MM.1S (cell line): ENCODE results near the gene CTXN1.
A peak's percentile ranks its signal among the peaks of the same experiment; 100 is the strongest.
"Not testable (repeated sequence)": the region's sequence is repeated elsewhere in the genome, so short reads cannot be mapped to it uniquely, and the experiment has no call there.

Experiments
- DNase-seq: peaks from one replicate; pipeline ENCODE4 v3.0.0-alpha.2; 2015
- H2AFZ ChIP-seq: fragments of 300-600 bp; sonication (generic); 2 replicates; pipeline ENCODE4 v1.6.0; 2016; ENCODE audit warnings: antibody characterized with exemption, low read length
- H3F3A ChIP-seq: fragments of 300-600 bp; sonication (generic); 2 replicates; pipeline ENCODE4 v1.6.1; 2016; ENCODE audit warnings: mild to moderate bottlenecking, antibody characterized with exemption, low read length, moderate library complexity, mixed read lengths; ENCODE audit not compliant: insufficient read depth
- H3K27ac ChIP-seq: fragments of 300-600 bp; sonication (generic); 2 replicates; pipeline ENCODE4 v1.5.1; 2016; ENCODE audit warnings: mild to moderate bottlenecking, low read length
- H3K27me3 ChIP-seq: fragments of 300-600 bp; sonication (generic); replicated peaks from 2 replicates; pipeline ENCODE4 v1.6.0; 2016; ENCODE audit warnings: low read length; ENCODE audit not compliant: insufficient read depth
- H3K36me3 ChIP-seq: fragments of 300-600 bp; sonication (generic); replicated peaks from 2 replicates; pipeline ENCODE4 v1.6.1; 2016; ENCODE audit warnings: mild to moderate bottlenecking, low read length, mixed read lengths; ENCODE audit not compliant: insufficient read depth
- H3K4me1 ChIP-seq: fragments of 300-600 bp; sonication (generic); 2 replicates; pipeline ENCODE4 v1.6.1; 2016; ENCODE audit warnings: low read length, mixed read lengths
- H3K4me2 ChIP-seq: fragments of 300-600 bp; sonication (generic); 2 replicates; pipeline ENCODE4 v1.6.0; 2016; ENCODE audit warnings: low read depth, low read length
- H3K4me3 ChIP-seq: fragments of 300-600 bp; sonication (generic); 2 replicates; pipeline ENCODE4 v1.5.1; 2016; ENCODE audit warnings: low read length, mixed read lengths
- H3K79me2 ChIP-seq: fragments of 300-600 bp; sonication (generic); 2 replicates; pipeline ENCODE4 v1.6.1; 2016; ENCODE audit warnings: mixed run types, low read length, mixed read lengths
- H3K9ac ChIP-seq: fragments of 300-600 bp; sonication (generic); 2 replicates; pipeline ENCODE4 v1.6.1; 2016; ENCODE audit warnings: low read length, mixed read lengths
- H3K9me2 ChIP-seq: fragments of 300-600 bp; sonication (generic); replicated peaks from 2 replicates; pipeline ENCODE4 v1.6.1; 2016; ENCODE audit warnings: mild to moderate bottlenecking, low read length, mixed read lengths; ENCODE audit not compliant: insufficient read depth
- H3K9me3 ChIP-seq: fragments of 300-600 bp; sonication (generic); replicated peaks from 2 replicates; pipeline ENCODE4 v1.6.1; 2016; ENCODE audit warnings: mild to moderate bottlenecking, low read length, mixed read lengths; ENCODE audit not compliant: insufficient read depth
- H4K20me1 ChIP-seq: fragments of 300-600 bp; sonication (generic); 2 replicates; pipeline ENCODE4 v1.6.1; 2016; ENCODE audit warnings: mild to moderate bottlenecking, low read length, moderate library complexity, mixed read lengths; ENCODE audit not compliant: insufficient read depth
- EZH2 ChIP-seq: fragments of 300-600 bp; sonication (generic); optimal IDR thresholded peaks from 2 replicates; pipeline ENCODE3; 2017; ENCODE audit warnings: low read depth, mild to moderate bottlenecking, antibody characterized with exemption, low read length, mixed read lengths
- EZH2phosphoT487 ChIP-seq: fragments of 300-600 bp; sonication (generic); IDR thresholded peaks from 2 replicates; pipeline ENCODE4 v1.6.1; 2018; ENCODE audit warnings: antibody characterized with exemption, low read length
- TF ChIP-seq, protein P1 (sequence below): fragments of 300-600 bp; sonication (generic); IDR thresholded peaks from 2 replicates; pipeline ENCODE4 v1.5.1; 2016; ENCODE audit warnings: antibody characterized with exemption, low read length, mixed read lengths

CTXN1 gene

DNA sequence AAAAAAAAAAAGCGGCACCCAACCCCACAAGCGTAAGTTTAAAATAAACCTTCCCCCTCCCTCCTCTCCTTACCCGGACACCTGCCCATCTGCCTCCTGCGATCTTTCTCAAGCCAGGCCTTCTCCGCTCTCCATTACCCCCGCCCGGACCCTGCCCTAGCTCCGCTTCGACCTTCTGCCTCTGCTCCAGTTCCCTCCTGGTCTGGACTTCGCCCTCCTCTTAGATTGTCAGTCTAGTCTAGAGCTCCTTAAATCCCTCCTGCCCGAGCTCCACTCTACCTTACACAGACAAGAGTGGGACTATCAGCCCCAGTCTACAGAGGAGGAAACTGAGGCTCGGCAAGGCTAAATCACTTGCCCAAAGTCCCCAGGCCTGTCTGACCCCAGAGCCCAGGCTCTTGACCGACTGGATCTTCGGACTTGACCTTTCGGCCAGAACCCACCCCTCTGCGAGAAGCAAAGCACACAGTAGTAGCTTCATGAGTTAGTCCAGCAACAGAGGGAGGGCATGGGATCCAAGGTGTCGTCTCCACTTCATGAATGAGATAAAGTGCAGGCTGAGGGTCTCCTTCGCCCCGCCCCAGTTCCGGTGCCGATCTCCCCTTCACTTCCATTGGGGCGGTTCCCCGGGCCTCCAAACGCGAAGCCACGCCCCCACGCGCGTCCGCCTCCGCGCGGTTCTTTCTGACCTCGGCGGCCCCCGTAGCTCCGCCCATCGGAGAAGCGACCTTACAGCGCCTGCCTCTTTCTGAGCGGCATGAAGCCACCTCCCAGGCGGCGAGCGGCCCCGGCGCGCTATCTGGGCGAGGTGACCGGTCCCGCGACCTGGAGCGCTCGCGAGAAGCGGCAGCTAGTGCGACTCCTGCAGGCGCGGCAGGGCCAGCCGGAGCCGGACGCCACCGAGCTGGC lies 6.1 kb downstream of the CTXN1 start, which contains the start of gene SNAPC2:
Gene SNAPC2, plus strand, starts transcription at position 729 of the 909 bp plus-strand sequence. Its CDS starts 29 bp downstream, at position 758.
- H3K9me3 ChIP-seq = no peaks in the 10 kb centered on the region
- H4K20me1 ChIP-seq = 0 out of 2 replicates have a peak, but pooled peaks cover 7% of the 10 kb centered on the region
- no peaks in the 10 kb centered on the region for H3K36me3 ChIP-seq
- peaks cover 18% of the 10 kb centered on the region for H3F3A ChIP-seq
- peak within 1 kb of the TSS; percentile 98 for H3K4me2 ChIP-seq
- peak within 1 kb of the TSS; percentile 71; the same call in 1 of the 2 replicates for H3K27ac ChIP-seq
- H3K9ac ChIP-seq = peak within 1 kb of the TSS; percentile 72; the same call in 1 of the 2 replicates
- peak; percentile 96 for DNase-seq
- H3K9me2 ChIP-seq = no peaks in the 10 kb centered on the region
- no peaks in the 10 kb centered on the region for H3K79me2 ChIP-seq
- H3K4me1 ChIP-seq = peaks cover 10% of the 10 kb centered on the region; the same call in 1 of the 2 replicates
- peak within 1 kb of the TSS; percentile 98 for H2AFZ ChIP-seq
- peaks cover 30% of the 10 kb centered on the region for H3K27me3 ChIP-seq
- no peak for TF ChIP-seq EZH2phosphoT487
- TF ChIP-seq, protein P1, sequence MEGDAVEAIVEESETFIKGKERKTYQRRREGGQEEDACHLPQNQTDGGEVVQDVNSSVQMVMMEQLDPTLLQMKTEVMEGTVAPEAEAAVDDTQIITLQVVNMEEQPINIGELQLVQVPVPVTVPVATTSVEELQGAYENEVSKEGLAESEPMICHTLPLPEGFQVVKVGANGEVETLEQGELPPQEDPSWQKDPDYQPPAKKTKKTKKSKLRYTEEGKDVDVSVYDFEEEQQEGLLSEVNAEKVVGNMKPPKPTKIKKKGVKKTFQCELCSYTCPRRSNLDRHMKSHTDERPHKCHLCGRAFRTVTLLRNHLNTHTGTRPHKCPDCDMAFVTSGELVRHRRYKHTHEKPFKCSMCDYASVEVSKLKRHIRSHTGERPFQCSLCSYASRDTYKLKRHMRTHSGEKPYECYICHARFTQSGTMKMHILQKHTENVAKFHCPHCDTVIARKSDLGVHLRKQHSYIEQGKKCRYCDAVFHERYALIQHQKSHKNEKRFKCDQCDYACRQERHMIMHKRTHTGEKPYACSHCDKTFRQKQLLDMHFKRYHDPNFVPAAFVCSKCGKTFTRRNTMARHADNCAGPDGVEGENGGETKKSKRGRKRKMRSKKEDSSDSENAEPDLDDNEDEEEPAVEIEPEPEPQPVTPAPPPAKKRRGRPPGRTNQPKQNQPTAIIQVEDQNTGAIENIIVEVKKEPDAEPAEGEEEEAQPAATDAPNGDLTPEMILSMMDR = no peak
- TF ChIP-seq EZH2 = no peak
- peak within 1 kb of the TSS; percentile 76 for H3K4me3 ChIP-seq

DNA sequence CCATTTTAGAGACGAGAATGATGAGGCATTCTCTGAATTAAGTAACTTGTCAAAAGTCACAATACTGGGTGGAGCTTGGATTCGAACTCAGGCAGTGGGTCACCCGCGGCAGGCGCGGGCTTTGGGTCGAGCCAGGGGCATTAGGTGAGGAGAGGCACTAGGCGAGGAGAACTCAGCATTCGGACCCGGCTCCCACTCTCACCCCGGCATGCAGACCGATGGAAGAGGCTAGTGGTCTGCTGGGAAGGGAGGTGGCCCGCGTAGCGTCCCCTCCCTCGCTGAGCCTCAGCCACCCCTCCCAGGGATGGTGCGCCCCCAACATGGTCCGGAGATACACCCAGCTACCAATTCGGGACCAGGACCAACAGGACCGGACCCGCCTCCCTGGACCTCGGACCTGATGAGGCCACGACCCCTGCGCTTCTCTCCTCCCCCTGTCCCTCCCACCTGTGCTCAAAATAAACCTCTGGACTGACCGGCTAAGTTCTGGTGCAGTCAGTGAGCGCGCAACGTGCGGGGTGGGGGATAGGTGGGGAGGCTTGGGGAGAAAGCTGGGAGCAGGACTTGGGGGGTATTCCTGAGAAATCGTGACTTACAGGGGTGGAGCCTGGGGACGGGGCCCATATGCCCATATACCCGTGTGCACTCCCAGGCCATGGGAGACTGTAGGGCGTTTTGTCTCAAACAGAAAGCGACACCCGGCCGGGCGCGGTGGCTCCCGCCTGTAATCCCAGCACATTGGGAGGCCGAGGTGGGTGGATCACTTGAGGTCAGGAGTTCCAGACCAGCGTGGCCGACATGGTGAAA lies 7.1 kb downstream of the CTXN1 start:
- Histone ChIP-seq H3K79me2 (no peaks in the 10 kb centered on the region), H2AFZ (0 out of 2 replicates have a peak overlapping the region, but pooled peaks have one; percentile 98), H3K4me3 (peak overlapping the region; percentile 76), H3K4me1 (peaks cover 10% of the 10 kb centered on the region; the same call in 1 of the 2 replicates), H3K9me2 (no peaks in the 10 kb centered on the region), H3K27ac (no peak overlapping the region), H3K27me3 (peaks cover 30% of the 10 kb centered on the region), H3K4me2 (peak overlapping the region; percentile 98; the same call in 1 of the 2 replicates), H4K20me1 (0 out of 2 replicates have a peak, but pooled peaks cover 7% of the 10 kb centered on the region), H3K9ac (no peak overlapping the region; the same call in 1 of the 2 replicates), H3K9me3 (no peaks in the 10 kb centered on the region), H3F3A (peaks cover 18% of the 10 kb centered on the region), H3K36me3 (no peaks in the 10 kb centered on the region)
- no peak for DNase-seq
- TF ChIP-seq EZH2 (no peak), EZH2phosphoT487 (no peak)
- TF ChIP-seq, protein P1 = no peak

DNA sequence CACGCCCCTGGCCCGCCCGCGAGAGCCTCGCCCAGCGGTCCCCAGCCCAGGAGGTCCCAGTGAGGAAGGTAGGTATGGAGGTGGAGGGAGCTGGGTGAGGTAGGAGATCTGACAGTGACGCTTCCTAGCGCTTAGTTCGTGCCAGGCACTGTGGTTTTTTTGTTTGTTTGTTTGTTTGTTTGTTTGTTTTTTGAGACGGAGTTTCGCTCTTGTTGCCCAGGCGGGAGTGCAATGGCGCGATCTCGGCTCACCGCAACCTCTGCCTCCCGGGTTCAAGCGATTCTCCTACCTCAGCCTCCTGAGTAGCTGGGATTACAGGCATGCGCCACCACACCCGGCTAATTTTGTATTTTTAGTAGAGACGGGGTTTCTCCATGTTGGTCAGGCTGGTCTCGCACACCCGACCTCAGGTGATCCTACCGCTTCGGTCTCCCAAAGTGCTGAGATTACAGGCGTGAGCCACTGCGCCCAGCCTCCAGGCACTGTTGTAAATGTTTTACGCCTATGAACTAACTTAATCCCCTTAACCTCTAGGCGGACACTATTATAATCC lies 7.8 kb downstream of the CTXN1 start:
- H3K36me3 ChIP-seq, H3K9me2 ChIP-seq, H3K9me3 ChIP-seq, H3K27ac ChIP-seq, DNase-seq, H4K20me1 ChIP-seq, H3K79me2 ChIP-seq: not testable (repeated sequence)
- H3K4me1 ChIP-seq = peaks cover 10% of the 10 kb centered on the region; the same call in 1 of the 2 replicates
- peak overlapping the region; percentile 44; the same call in 1 of the 2 replicates for H3K9ac ChIP-seq
- peak overlapping the region; percentile 65 for H2AFZ ChIP-seq
- peak overlapping the region; percentile 96 for H3K4me2 ChIP-seq
- H3K4me3 ChIP-seq = peak overlapping the region; percentile 58
- H3K27me3 ChIP-seq = peaks cover 30% of the 10 kb centered on the region
- peaks cover 18% of the 10 kb centered on the region for H3F3A ChIP-seq
